LNCAP (cell line): ENCODE data around the gene TMEM176A.

Experiments
- CTCF ChIP-seq: fragments of 450-650 bp; IDR thresholded peaks from 2 replicates; pipeline ENCODE4 v1.5.1; 2017; ENCODE audit warnings: mild to moderate bottlenecking

TMEM176A gene

GRCh38 chr7:150828384-150828783 lies 27.8 kb downstream of the TMEM176A start:
- TF ChIP-seq CTCF: no peak

GRCh38 chr7:150829426-150829825 lies 28.9 kb downstream of the TMEM176A start:
- TF ChIP-seq CTCF: no peak

- no peak for TF ChIP-seq CTCF
Measured at GRCh38 chr7:150830937-150831336, 30.4 kb downstream of the TMEM176A start.

- no peak for TF ChIP-seq CTCF
Measured at GRCh38 chr7:150831851-150832250, 31.3 kb downstream of the TMEM176A start.

GRCh38 chr7:150835019-150835418 lies 34.5 kb downstream of the TMEM176A start:
- no peak for TF ChIP-seq CTCF

GRCh38 chr7:150835702-150836280 lies 35.2 kb downstream of the TMEM176A start:
- no peak for TF ChIP-seq CTCF

GRCh38 chr7:150838965-150839650 lies 38.5 kb downstream of the TMEM176A start:
- no peak for TF ChIP-seq CTCF
